ENCODE data around the gene AGPAT4.
"Not testable (repeated sequence)": the region's sequence is repeated elsewhere in the genome, so short reads cannot be mapped to it uniquely, and the experiment has no call there.

Gene AGPAT4, protein sequence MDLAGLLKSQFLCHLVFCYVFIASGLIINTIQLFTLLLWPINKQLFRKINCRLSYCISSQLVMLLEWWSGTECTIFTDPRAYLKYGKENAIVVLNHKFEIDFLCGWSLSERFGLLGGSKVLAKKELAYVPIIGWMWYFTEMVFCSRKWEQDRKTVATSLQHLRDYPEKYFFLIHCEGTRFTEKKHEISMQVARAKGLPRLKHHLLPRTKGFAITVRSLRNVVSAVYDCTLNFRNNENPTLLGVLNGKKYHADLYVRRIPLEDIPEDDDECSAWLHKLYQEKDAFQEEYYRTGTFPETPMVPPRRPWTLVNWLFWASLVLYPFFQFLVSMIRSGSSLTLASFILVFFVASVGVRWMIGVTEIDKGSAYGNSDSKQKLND

DNA sequence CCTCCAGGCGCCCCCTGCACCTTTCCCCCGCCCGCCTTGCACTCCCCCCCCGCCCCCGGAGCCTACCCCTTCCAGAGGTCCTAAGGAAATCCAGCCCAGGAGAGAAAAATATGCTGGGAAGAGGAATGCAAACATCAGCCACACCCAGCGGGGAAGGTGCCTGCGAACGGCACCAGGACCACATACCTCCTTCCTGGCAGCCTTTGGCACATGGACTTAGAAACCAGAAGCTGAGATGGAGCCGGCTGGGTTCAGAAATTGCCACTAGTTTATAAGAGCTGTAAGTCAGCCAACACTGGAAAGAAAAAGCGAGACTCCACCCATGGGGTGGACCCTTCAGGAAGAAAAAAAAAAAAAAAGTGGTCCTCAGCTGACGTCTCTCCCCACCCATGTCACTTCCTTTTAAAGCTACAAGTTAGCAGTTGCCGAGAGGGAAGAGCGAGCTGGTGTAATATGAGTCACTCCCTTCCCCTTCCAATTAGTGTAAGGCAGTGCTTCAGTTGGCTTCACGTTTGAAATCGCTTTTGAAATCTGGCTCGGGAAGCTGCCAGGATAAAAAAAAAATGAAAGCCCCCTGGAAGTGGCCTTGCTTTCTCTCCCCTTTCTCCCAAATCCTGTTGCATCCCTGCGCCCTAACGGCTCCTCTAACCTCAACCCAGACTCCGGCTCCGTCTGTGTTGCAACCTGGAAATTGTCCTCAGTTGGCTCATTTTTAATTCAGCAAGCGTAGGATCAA lies at the start of gene AGPAT4:
TSS of gene AGPAT4 (minus strand) at position 310 of the 736 bp plus-strand sequence. CDS start 41,848 bp downstream, outside the sequence.
- DNase-seq = peak; percentile 72

DNA sequence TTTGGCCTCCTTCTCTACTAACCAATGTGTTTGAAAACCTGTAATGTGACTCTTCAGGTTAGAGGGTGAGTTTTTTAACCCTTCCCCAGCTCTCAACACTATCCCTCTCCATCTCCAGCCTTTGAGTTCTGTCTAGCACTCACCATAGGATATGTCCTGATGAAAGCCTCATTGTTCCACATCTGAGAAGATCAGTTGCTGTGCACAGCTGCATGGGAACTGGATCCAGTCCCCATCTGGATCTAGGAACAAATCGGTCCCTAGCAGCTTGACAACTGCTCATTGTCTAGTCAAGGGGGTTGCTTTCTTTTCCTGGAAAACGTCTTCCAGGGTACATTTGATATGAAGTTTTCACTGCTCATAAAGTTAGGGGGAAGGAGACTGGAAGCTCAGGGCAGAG lies 45.4 kb upstream of the AGPAT4 start:
- no peak for DNase-seq

DNA sequence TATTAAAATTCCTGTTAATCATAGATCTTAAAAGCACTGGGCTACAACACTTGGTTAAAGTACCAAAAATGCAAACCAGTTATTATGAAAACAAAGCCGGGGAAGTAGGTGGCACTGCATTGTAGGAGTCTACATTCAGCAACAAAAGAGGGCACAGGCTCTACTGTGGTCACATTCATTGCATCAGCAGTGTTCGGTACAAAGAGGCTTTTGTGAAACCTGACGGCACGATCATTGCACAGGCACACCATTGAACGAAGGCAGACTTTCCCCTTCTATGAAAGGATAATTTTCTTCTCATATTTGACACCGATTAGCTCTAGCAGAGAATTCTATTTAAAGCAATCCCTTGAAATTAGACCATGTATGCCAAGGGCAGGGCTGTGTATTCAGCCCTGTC lies 44.6 kb upstream of the AGPAT4 start:
- DNase-seq = no peak

DNA sequence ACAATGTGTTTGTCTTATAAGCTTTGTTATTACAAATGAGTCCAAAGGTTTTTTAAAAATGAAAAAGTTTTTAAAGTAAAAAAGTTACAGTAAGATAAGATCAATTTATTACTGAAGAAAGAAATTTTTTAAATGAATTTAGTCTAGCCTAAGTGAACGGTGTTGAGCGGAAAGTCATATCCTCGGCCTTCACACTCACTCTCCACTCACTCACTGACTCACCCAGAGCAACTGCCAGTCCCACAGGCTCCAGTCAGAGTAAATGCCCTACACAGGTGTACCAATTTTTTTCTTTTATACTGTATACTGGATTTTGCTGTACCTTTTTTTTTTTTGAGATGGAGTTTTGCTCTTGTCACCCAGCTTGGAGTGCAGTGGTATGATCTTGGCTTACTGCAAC lies 42.7 kb upstream of the AGPAT4 start:
- no peak for DNase-seq

DNA sequence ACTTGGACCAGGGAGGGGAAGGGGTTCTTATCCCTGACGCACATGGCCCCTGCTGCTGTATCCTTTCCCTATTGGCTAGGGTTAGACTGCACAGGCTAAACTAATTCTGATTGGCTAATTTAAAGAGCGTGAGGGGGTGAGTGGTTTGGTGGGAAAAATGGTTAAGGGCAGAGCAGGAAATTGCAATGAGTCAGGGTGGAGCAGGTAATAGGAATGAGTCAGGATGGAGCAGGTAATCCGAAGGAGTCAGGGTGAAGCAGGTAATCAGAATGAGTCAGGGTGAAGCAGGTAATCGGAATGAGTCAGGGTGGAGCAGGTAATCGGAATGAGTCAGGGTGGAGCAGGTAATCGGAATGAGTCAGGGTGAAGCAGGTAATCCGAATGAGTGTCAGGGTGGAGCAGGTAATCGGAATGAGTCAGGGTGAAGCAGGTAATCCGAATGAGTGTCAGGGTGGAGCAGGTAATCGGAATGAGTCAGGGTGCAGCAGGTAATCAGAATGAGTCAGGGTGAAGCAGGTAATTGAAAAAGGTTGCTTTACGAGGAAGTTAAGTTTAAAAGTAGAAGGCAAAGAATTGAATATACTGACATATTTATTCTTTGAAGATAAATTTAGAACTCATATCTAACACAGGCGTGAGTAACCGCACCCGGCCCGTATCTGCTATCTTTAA lies 41.5 kb upstream of the AGPAT4 start:
- not testable (repeated sequence) for DNase-seq

DNA sequence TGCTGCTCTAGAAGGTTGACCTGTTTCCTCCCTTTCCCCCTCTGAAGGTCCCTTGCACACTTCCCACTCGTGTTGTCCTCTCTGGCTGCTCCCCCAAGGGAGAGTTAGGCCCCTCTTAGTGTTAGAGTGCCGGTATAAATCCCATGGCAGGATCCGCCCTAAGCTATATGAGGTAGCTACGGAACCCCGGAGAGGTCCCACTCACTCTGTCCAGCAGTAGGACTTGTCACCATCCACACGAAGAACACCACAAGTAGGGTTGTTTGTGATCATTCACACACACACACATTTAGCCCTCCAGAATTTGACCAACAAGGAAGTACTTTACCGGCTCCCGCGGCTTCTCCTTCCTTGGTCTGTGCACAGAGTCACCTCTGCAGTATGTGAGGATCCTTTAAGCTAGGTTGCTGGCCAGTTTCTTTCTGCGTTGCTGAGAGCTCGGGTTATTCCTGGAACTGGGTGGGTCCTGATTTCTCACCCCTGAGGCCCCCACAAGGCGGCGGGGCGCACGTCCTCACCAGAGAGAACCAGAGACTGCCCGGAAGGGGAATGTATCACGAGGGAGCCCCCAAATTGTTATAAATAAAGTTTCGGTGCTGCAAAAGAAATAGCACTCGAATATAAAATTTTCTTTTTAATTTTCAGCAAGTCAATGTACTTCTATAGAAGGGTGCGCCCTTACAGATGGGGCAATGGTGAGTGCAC lies 40.8 kb upstream of the AGPAT4 start:
- DNase-seq = not testable (repeated sequence)

DNA sequence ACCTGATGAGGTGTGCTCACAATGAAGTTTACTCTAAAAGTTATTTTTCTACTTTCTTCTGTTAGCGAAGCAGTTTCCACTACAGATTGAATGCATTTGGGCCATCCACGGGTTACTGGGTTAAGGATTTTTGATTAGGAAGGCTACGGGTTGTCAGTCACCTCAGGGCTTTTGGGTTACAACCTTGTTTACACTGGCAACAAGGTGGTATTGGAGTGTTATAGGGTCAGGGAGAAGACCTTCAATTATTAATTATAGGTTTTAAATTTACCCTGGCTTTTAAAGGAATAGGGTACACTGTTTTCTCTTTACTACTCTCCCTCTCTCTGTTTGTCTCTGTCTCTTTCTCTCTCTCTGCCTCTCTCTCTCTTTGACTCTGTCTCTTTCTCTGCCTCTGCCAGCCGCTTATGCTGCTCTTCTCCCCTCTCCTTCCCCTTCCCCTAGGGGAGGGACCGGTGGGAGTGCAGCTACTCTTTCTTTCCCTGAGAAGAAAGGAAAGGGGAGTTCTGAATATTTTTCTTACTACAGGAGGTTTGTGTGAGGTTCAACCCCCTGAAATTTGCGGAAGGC lies 40.2 kb upstream of the AGPAT4 start:
- no peak for DNase-seq

DNA sequence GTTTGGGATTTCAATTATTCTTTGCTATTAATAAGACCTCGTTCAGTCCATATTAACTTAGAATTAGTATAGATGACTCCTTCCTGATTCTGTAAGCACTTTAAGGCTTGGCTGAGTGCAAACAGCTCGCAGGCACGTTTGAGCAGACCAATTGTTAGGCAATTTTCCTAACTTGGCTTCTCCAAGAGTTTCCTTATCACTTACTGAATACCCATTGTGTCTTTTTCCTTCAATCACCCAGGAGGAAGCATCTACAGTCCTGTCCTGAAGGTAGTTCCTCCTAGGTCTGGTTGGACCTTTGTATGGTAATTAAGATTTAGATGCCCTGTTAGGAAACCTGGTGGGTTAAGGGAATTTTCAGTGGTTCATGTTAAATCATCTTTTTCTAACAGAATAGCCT lies 39.6 kb upstream of the AGPAT4 start:
- not testable (repeated sequence) for DNase-seq

DNA sequence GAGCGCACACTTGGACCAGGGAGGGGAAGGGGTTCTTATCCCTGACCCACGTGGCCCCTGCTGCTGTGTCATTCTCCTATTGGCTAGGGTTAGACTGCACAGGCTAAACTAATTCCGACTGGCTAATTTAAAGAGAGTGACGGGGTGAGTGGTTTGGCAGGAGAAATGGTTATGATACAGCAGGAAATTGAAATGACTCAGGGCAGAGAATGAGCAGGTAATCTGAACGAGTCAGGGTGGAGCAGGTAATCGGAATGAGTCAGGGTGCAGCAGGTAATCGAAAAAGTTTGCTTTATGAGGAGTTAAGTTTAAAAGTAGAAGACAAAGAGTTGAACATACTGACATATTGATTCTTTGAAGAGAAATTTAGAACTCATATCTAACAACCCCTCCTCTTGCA lies 35.9 kb upstream of the AGPAT4 start:
- not testable (repeated sequence) for DNase-seq

DNA sequence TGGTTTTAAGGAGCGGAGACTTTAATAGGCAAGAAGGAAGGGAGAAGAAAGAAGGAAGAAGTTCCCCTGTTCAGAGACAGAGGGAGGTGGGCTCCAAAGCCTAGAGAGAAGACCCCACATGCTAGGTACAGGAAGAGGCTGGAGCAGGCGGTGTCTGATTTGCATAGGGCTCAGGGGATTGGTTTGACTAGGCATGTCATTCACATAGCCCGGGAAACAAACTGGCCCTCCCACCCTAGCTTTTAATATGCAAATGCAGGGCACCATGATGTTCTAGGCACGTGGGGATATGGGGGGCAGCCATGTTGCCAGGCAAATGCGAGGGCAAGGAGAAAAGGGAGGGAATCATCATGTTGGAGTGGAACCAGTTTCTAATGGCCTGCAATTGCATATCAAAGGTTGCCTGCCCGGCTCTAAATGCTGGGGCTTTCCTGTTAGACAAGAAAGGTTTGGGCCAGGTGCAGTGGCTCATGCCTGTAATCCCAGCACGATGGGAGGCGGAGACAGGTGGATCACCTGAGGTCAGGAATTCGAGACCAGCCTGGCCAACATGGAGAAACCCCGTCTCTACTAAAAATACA lies 34.3 kb upstream of the AGPAT4 start:
- no peak for DNase-seq

DNA sequence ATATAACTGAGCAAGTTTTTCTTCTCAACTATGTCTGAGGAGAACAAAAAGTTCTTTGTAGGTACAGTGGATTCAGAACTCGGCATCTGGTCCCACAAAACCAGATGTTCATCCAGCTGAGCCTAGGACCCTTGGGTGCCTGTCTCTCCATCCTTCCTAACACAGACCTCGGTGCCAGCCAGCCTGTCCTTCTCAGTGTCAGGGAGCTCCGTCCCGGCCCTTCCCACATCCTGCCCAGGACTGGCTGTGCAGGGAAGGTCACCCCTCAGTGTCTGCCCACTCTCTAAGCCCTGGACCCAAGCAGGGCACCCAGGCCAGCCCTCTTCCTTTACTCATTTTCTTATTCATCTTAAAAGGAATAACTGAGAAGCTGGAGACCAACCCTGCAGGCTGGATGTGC lies 32.0 kb upstream of the AGPAT4 start:
- DNase-seq = no peak

DNA sequence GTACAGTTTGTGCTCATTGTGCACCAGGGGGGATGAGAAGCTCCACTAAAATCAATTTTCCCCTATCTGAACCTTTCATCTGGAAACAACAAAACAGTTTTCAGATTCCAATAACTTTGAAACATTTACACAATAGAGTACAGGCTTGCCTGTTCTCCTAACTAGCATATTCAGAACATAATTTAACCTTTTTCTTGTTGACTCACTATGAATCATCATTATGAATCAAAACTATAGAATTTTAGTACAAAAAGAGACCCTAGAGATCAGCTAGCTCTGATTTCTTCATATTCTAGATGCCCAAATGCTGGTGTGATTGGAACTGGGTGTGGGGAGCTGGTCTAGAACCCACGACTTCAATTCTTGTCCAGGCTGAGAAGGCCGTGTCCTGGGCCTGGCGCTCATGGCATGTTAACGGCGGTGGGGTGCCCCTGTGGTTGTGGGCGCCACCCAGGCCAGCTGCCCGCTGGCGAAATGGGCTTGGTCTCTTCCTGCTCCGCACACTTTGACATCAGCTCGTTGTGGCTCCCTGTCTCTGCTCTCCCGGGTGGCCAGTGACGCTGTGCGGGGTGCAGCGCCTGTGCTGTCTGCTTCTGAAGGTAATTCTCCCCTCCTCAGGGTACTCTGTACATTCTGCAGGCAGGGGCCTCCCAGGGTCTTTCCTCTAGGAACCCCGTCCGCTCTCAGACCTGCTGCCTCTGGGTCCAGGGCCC lies 29.9 kb upstream of the AGPAT4 start:
- no peak for DNase-seq

DNA sequence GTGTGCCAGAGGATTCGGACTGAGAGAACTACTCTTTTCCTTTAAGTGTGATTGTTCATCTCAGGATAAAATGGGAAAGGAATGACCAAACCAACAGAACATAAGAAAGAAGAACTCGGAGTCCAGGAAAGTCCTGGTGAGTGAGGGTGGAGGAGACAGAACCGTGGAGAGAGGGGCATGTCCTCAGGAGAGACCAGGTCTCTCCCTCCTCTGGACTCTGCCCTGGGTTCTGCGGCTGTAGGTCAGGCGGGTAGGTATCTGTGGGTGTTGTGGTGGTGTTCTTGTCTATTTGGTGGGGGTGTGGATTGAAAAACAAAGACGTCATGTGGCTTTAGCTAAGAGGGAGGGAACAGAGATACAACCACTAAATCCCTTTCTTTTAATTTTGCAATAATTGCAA lies 29.1 kb upstream of the AGPAT4 start:
- DNase-seq = no peak

DNA sequence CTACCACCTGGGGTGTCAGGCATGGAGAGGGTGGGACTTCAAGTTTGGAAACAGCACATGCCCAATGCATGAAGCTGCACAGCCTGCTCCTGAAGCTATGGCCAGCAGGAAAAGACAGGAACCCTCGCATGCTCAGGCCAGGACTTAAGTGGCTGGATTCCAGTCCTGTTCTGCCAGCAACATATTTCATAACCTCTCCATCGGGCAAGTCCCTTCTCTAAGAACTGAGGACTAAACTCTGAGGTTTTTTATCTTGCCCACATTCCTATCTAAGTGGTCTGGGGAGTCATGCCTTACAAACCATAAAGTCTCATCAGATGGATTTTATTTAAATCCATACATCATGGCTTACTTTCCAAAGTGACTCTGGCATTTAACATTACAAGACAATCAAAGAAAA lies 27.5 kb upstream of the AGPAT4 start:
- no peak for DNase-seq

DNA sequence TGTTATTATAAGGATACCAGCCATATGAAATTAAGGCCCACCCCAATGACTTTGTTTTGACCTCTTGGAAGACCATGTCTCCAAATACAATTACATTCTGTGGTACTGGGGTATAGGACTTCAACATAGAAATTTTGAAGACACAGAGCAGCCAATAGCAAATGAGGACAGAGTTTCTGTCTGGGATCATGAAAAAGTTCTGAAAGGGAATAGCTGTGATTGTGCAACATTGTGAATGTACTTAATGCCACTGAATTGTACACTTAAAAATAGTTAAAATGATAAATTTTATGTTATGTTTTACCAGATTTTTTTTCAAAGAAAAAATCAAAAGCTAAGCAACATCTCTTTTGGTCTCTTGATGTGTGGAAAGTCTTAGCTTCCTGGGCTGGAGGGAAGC lies 27.0 kb upstream of the AGPAT4 start:
- DNase-seq = no peak

DNA sequence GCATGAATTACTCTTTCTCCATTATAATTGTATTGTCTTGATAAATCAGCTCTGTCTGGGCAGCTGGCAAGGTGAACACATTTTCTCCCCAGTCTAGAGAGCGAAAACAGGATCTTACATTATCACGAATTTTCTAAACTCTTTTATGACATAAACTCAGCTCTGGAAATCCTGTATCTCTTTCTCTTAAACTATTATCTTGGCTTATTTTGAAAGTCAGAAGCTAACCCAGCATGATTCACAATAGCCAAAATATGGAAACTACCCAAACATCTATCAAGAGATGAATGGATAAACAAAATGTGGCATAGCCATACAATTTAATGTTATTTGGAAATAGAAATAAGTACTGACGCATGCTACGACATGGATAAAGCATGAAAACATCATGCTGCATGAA lies 25.9 kb upstream of the AGPAT4 start:
- DNase-seq = no peak

DNA sequence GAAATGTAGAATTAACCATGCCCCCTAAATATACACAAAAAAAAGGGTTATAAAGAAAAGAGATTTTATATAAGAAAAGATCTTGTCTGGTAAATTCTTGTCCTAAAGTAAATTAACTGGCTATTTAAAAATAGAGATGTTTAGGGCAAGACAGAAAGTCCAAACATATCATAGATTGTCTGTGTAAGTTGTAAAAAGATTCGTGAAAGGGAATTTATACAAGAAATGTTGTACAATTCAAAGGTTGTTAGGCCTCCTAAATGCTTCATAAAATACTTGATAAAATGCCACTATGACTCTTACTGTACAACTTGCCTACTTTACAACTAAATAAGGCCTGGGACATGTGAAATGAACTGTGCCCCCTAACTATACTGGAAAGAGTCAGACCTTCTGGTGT lies 21.9 kb upstream of the AGPAT4 start:
- DNase-seq = no peak

DNA sequence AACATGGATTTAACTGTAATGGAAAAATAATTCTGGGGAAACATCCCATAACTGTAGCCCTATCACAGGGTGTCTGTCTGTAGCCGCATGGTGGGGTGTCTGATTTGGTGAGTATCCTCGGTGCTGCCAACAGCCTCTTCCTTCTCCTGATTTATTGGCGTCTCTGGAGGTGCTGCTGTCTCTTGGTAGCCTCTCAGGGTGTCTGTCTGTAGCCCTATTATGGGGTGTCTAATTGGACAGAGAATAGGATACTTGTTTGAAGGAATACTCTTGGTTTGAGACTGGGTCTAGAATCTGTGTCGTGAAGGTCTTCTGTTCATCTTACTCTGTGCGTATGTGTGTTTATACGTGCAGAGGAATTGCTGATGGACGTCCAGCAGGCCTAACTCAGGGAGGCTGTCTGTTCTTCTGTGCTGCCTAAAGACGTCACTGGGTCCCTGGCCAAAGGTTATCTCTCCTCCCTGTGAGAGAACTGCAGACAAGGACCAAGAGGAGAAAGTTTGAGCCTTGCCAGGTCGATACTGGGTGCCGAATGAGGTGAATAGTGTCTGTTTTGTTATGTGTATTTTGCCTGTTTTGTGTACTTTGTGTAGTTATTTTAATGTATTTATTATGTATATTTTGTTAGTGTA lies 18.9 kb upstream of the AGPAT4 start:
- no peak for DNase-seq

DNA sequence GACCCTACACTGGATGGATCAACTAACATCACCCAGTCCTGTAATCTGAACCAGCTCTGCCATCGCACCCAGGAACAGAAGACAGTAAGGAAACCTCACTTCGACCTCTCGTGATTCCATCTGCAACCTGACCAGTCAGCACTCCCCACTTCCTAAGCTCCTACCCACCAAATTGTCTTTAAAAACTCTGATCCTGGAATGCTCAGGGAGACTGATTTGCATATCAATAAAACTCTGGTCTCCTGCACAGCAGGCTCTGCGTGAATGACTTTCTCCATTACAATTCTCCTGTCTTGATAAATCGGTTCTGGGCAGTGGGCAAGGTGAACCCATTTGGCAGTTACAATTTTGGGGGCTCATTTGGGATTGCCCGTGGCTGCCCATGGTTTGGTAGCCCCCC lies 18.3 kb upstream of the AGPAT4 start:
- no peak for DNase-seq

DNA sequence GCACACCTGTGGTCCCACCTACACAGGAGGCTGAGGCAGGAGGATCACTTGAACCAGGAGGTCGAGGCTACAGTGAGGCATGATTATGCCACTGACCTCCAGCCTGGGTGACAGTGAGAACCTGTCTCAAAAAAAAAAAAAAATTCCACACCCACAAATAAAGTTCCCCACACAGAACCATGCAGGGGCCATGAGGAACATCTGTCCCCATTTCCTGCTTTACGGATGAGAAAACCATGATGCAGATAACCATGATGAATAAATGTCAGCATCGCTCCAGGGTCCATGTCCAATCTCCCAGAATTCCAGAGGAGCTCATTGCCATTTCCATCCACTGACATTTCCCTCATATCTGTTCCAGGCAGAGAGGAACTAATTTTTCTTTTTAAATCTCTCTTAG lies 16.9 kb upstream of the AGPAT4 start:
- DNase-seq = no peak

DNA sequence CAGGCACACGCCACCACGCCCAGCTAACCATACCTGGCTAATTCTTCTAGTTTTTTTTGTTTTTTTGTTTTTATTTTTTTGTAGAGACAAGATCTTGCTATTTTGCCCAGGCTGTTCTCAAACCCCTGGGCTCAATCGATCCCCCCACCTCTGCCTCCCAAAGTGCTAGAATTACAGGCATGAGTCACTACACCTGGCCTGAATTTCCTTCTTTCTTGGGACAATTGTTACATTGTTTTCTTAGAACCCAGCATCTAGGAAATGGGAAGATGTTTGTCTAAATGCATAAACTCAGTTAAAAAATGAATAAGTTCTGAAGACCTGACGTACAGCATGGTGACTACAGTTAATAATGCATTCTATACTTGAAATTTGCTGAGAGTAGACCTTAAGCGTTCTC lies 10.8 kb upstream of the AGPAT4 start:
- DNase-seq = no peak

All from NCI-H2227 treated with DMSO at 0.1 percent for 48 hours (cell line).